NT2/D1 (cell line): ENCODE measurements around the gene TSPAN9.

ENCODE experiments used
- SUZ12 ChIP-seq: IDR thresholded peaks from 2 replicates; pipeline ENCODE4 v1.6.1; 2011; ENCODE audit not compliant: insufficient read length, insufficient read depth; ENCODE audit errors: extremely low read depth
- YY1 ChIP-seq: IDR thresholded peaks from 2 replicates; pipeline ENCODE4 v1.6.1; 2011; ENCODE audit not compliant: insufficient read length, insufficient read depth

GRCh38 chr12:3323002-3323685 is 246.0 kb downstream of the TSPAN9 start:
- no peak for TF ChIP-seq SUZ12
- no peak for TF ChIP-seq YY1
